GM12892 (cell line): ENCODE results near the gene EXOG.

Experiments used
- POLR2A ChIP-seq: IDR thresholded peaks from 2 replicates; pipeline ENCODE4 v1.6.1; 2011; ENCODE audit warnings: low read depth, low read length, control low read depth
- POLR2AphosphoS5 ChIP-seq: IDR thresholded peaks from 2 replicates; pipeline ENCODE4 v1.6.1; 2011; ENCODE audit warnings: low read depth, low read length, control low read depth
- TAF1 ChIP-seq: IDR thresholded peaks from 2 replicates; pipeline ENCODE4 v1.6.1; 2011; ENCODE audit warnings: low read depth, mild to moderate bottlenecking, control low read depth, low read length, borderline replicate concordance

DNA sequence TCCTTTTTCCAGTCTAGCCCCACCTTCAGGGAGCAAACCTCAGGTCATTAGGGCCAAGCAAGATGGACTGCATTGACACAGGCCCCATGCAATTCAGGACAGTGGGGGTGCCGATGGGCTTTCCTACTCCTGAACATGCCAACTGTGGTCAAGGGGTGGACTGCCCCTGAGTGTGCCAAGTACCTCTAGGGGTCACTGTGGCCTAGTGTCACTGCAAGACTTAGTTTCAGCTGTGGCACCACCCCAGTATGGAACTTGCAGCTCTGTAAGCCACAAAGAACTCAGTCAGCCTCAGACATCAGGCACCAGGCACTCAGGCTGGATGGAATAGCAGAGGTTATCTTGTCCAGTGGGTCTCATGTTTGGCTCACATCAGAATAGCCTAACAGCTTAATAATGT is 32.3 kb downstream of the EXOG start:
- TF ChIP-seq POLR2A (no peak), POLR2AphosphoS5 (no peak), TAF1 (no peak)
